HCT116 (cell line): ENCODE results near the gene ZNF417. TPM values are rescaled to one million over a fixed set of nuclear protein-coding genes. Genes with fewer than 3 reads are reported as not detected.

Experiments
- ATAC-seq: fragments of 200-7000 bp; cut with Tn5 transposase; 2 replicates; pipeline ENCODE4 v1.9.1; 2020; ENCODE audit warnings: mild to moderate bottlenecking, moderate library complexity
- BruUV-seq: library from RNA; stranded (reverse); fragments of 400-500 nt; replicated peaks from 2 replicates; lab custom pipeline; 2021; lab: Mats Ljungman, UMichigan
- CTCF ChIA-PET: fragments of 300-600 bp; sonication (Branson Sonifier 250); formaldehyde crosslinking; loops from one replicate; lab custom pipeline; 2021; ENCODE audit warnings: antibody characterized with exemption; lab: Charles Lee
- POLR2A ChIA-PET: fragments of 300-600, 350-600 bp; sonication (Branson Sonifier 250); formaldehyde crosslinking; loops from one replicate; lab custom pipeline; 2021; ENCODE audit warnings: antibody characterized with exemption; lab: Charles Lee
- RAD21 ChIA-PET, 2 experiments: fragments of 300-600 bp; sonication (Branson Sonifier 250); formaldehyde crosslinking; loops; one replicate each; lab custom pipeline; 2023; ENCODE audit warnings: low total read pairs in 2 of 2; ENCODE audit not compliant: uncharacterized antibody in 2 of 2, unreplicated experiment in 2 of 2, low non-redundant PET in 1 of 2; lab: Charles Lee
- DNase-seq: peaks from one replicate; pipeline ENCODE4 v3.0.0-alpha.2; 2010; ENCODE audit warnings: low read depth, low spot score
- H2AFZ ChIP-seq: fragments of 200-600 bp; shearing (Covaris generic), sonication (generic); 2 replicates; pipeline ENCODE4 v1.6.1; 2017; ENCODE audit warnings: low read depth, mixed run types, mixed read lengths, antibody characterized with exemption, low read length; ENCODE audit not compliant: poor library complexity, severe bottlenecking
- H3K27ac ChIP-seq: 2 replicates; pipeline ENCODE4 v1.5.1; 2012; ENCODE audit warnings: low read depth, low read length
- H3K27me3 ChIP-seq: fragments of 200-600 bp; sonication (generic); 2 replicates; pipeline ENCODE4 v1.6.1; 2016; ENCODE audit warnings: mixed run types, low read length, mixed read lengths; ENCODE audit not compliant: insufficient read depth
- H3K36me3 ChIP-seq, 2 experiments: fragments of 200-500 bp in 1 of 2; fragments of 200-600 bp in 1 of 2; sonication (Bioruptor generic) in 1 of 2; sonication (generic) in 1 of 2; 2 replicates each; pipeline versions ENCODE4 v1.5.1 to v1.6.1; 2014 to 2016; ENCODE audit warnings: low read length in 2 of 2, inconsistent platforms in 1 of 2, mixed read lengths in 1 of 2, mixed run types in 1 of 2; ENCODE audit not compliant: insufficient read depth in 2 of 2, control insufficient read depth in 1 of 2
- H3K4me1 ChIP-seq, 2 experiments: fragments of 200-600 bp in 1 of 2; sonication (generic) in 1 of 2; 2 replicates each; pipeline versions ENCODE4 v1.5.1 to v1.6.1; 2012 to 2017; ENCODE audit warnings: low read length in 2 of 2, inconsistent platforms in 1 of 2, mild to moderate bottlenecking in 1 of 2, mixed read lengths in 1 of 2, mixed run types in 1 of 2, moderate library complexity in 1 of 2; ENCODE audit not compliant: insufficient read depth in 2 of 2, control insufficient read depth in 1 of 2
- H3K4me2 ChIP-seq: fragments of 200-600 bp; sonication (generic); 2 replicates; pipeline ENCODE4 v1.6.1; 2017; ENCODE audit warnings: mixed run types, low read length, mixed read lengths
- H3K4me3 ChIP-seq, 2 experiments: fragments of 200-600 bp in 1 of 2; sonication (generic) in 1 of 2; replicated peaks in 1 of 2; 2 replicates each; pipeline ENCODE4 v1.5.1; 2011 to 2016; ENCODE audit warnings: low read length in 2 of 2, control low read depth in 1 of 2, low read depth in 1 of 2, mild to moderate bottlenecking in 1 of 2, mixed read lengths in 1 of 2, mixed run types in 1 of 2
- H3K79me2 ChIP-seq: fragments of 200-600 bp; sonication (generic); 2 replicates; pipeline ENCODE4 v1.6.1; 2017; ENCODE audit warnings: mild to moderate bottlenecking, mixed run types, low read length, moderate library complexity, mixed read lengths; ENCODE audit not compliant: insufficient read depth
- H3K9ac ChIP-seq: fragments of 200-600 bp; sonication (generic); 2 replicates; pipeline ENCODE4 v1.6.1; 2016; ENCODE audit warnings: low read length, mixed read lengths
- H3K9me2 ChIP-seq: fragments of 200-600 bp; sonication (generic), shearing (Covaris generic); 2 replicates; pipeline ENCODE4 v1.6.1; 2017; ENCODE audit warnings: mixed run types, mild to moderate bottlenecking, moderate library complexity; ENCODE audit not compliant: insufficient read depth
- H3K9me3 ChIP-seq, 2 experiments: fragments of 200-500 bp in 1 of 2; fragments of 200-600 bp in 1 of 2; sonication (Bioruptor generic) in 1 of 2; sonication (generic) in 1 of 2; 2 replicates each; pipeline ENCODE4 v1.6.1; 2014 to 2017; ENCODE audit warnings: low read length in 2 of 2, mixed read lengths in 2 of 2, inconsistent platforms in 1 of 2, low read depth in 1 of 2, mild to moderate bottlenecking in 1 of 2, mixed run types in 1 of 2, moderate library complexity in 1 of 2; ENCODE audit not compliant: control insufficient read depth in 1 of 2, insufficient read depth in 1 of 2
- H4K20me1 ChIP-seq: fragments of 200-600 bp; sonication (generic), shearing (Covaris generic); 2 replicates; pipeline ENCODE4 v1.6.1; 2017; ENCODE audit warnings: mixed run types, mild to moderate bottlenecking, moderate library complexity; ENCODE audit not compliant: insufficient read depth
- CBX3 ChIP-seq: IDR thresholded peaks from 2 replicates; pipeline ENCODE4 v1.6.1; 2012; ENCODE audit warnings: low read depth
- ELF1 ChIP-seq: IDR thresholded peaks from 2 replicates; pipeline ENCODE4 v1.6.1; 2012; ENCODE audit warnings: low read depth, borderline replicate concordance
- EZH2phosphoT487 ChIP-seq: fragments of 200-600 bp; IDR thresholded peaks from 2 replicates; pipeline ENCODE4 v1.6.1; 2018; ENCODE audit warnings: antibody characterized with exemption, borderline replicate concordance
- SIN3A ChIP-seq: IDR thresholded peaks from 2 replicates; pipeline ENCODE4 v1.6.1; 2012; ENCODE audit warnings: low read depth
- ZFX ChIP-seq: fragments of 450-650 bp; IDR thresholded peaks from 2 replicates; pipeline ENCODE4 v1.6.1; 2017
- ZNF274 ChIP-seq: fragments of 200-500 bp; sonication (Bioruptor generic); IDR thresholded peaks from 2 replicates; pipeline ENCODE4 v1.6.1; 2014; ENCODE audit warnings: mild to moderate bottlenecking, low read depth, low read length, inconsistent platforms
- intact Hi-C: fragments of 100-400 bp; cut with micrococcal nuclease; formaldehyde crosslinking; loops from 2 replicates; pipeline ENCODE4 v1.10.0; 2022
- total RNA-seq: library from RNA; stranded (reverse); gene quantifications from one replicate; pipeline ENCODE4 v1.2.1, GENCODE V29; 2021; ENCODE audit not compliant: unreplicated experiment
- TF ChIP-seq, protein P1 (sequence below): IDR thresholded peaks from 2 replicates; pipeline ENCODE4 v1.6.1; 2012

Gene ZNF417
- total RNA-seq, 1 experiment from 2014 or later: 6.8 TPM

GRCh38 chr19:57907394-57907793 lies 9.0 kb downstream of the ZNF417 start:
- Histone ChIP-seq H3K4me2 (no peak overlapping the region), H3K36me3 (peaks cover 3 to 9% of the 10 kb centered on the region in 2 experiments; a peak in 3 of 4 replicates)
- POLR2A ChIA-PET: no interaction called here
- intact Hi-C loops: loop anchor here (10.0 kb wide), 1 partner anchor 503 kb away; no protein-coding TSS in a partner anchor
- TF ChIP-seq, protein P1, sequence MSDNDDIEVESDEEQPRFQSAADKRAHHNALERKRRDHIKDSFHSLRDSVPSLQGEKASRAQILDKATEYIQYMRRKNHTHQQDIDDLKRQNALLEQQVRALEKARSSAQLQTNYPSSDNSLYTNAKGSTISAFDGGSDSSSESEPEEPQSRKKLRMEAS: no peak
- no peak for TF ChIP-seq ZNF274
- TF ChIP-seq EZH2phosphoT487: no peak
- no peak for TF ChIP-seq SIN3A
- TF ChIP-seq CBX3: no peak
- TF ChIP-seq, all 23 proteins: peak for 0
- BruUV-seq: no TSS peak
- H3K9me3 ChIP-seq: peaks cover 0 to 3% of the 10 kb centered on the region in 2 experiments; a peak in 1 of 4 replicates
- H3K4me3 ChIP-seq: no peak overlapping the region
- ChIA-PET RAD21 (no interaction called here), CTCF (no interaction called here)
- no peaks in the 10 kb centered on the region for H3K79me2 ChIP-seq
- H3K27ac ChIP-seq: no peak overlapping the region
- DNase-seq: no peak
- H3K4me1 ChIP-seq: no peaks in the 10 kb centered on the region
- H3K9ac ChIP-seq: no peak overlapping the region
- H3K9me2 ChIP-seq: no peaks in the 10 kb centered on the region
- H3K27me3 ChIP-seq: no peaks in the 10 kb centered on the region
- ATAC-seq: no peak
- H4K20me1 ChIP-seq: no peaks in the 10 kb centered on the region
- no peak overlapping the region for H2AFZ ChIP-seq

GRCh38 chr19:57905258-57905657 lies 11.1 kb downstream of the ZNF417 start:
- intact Hi-C loops: loop anchor here (10.0 kb wide), 1 partner anchor 500 kb away; no protein-coding TSS in a partner anchor
- TF ChIP-seq CBX3 (no peak), ELF1 (no peak), ZFX (no peak)
- no peaks in the 10 kb centered on the region; a peak in 1 of 4 replicates for H3K36me3 ChIP-seq
- H3K4me2 ChIP-seq: no peak overlapping the region
- no peak overlapping the region for H3K27ac ChIP-seq
- no TSS peak for BruUV-seq
- H3K4me1 ChIP-seq: no peaks in the 10 kb centered on the region
- DNase-seq (no peak), ATAC-seq (no peak)
- ChIA-PET POLR2A (no interaction called here), RAD21 (no interaction called here), CTCF (no interaction called here)
- no peaks in the 10 kb centered on the region for H3K27me3 ChIP-seq
- H3K79me2 ChIP-seq: no peaks in the 10 kb centered on the region
- no peaks in the 10 kb centered on the region for H3K9me2 ChIP-seq
- no peak overlapping the region for H3K9ac ChIP-seq
- H3K4me3 ChIP-seq: no peak overlapping the region
- no peak overlapping the region for H2AFZ ChIP-seq
- H4K20me1 ChIP-seq: no peaks in the 10 kb centered on the region
- peaks cover 0 to 3% of the 10 kb centered on the region in 2 experiments; a peak in 1 of 4 replicates for H3K9me3 ChIP-seq
